Measurements from ENCODE around the gene POLR3GL. TPM values are rescaled to one million over a fixed set of nuclear protein-coding genes. Genes with fewer than 3 reads are reported as not detected.
"Not testable (repeated sequence)": the region's sequence is repeated elsewhere in the genome, so short reads cannot be mapped to it uniquely, and the experiment has no call there.

Gene POLR3GL, protein sequence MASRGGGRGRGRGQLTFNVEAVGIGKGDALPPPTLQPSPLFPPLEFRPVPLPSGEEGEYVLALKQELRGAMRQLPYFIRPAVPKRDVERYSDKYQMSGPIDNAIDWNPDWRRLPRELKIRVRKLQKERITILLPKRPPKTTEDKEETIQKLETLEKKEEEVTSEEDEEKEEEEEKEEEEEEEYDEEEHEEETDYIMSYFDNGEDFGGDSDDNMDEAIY
- total RNA-seq, result 14.2 TPM

- peak; percentile 82 for ATAC-seq
Observed at GRCh38 chr1:145964328-145965118, at the start of gene POLR3GL, which contains the start of gene ANKRD34A. POLR3GL (plus strand) TSS chr1:145964690; CDS start chr1:145974866, 10,176 bp downstream. ANKRD34A (minus strand) TSS chr1:145964575; CDS start chr1:145961759, 2,816 bp downstream.

GRCh38 chr1:145916745-145917144 is 47.7 kb upstream of the POLR3GL start:
- no peak for ATAC-seq
- no peak for DNase-seq (ENCODE audit: low spot score)

More at GRCh38 chr1:145964328-145965118, at the start of gene POLR3GL, which contains the start of gene ANKRD34A:
- peak; percentile 97 for DNase-seq (ENCODE audit: low spot score)

GRCh38 chr1:145917595-145917994 is 46.9 kb upstream of the POLR3GL start:
- DNase-seq (ENCODE audit: low spot score) (no peak), ATAC-seq (no peak)

DNA sequence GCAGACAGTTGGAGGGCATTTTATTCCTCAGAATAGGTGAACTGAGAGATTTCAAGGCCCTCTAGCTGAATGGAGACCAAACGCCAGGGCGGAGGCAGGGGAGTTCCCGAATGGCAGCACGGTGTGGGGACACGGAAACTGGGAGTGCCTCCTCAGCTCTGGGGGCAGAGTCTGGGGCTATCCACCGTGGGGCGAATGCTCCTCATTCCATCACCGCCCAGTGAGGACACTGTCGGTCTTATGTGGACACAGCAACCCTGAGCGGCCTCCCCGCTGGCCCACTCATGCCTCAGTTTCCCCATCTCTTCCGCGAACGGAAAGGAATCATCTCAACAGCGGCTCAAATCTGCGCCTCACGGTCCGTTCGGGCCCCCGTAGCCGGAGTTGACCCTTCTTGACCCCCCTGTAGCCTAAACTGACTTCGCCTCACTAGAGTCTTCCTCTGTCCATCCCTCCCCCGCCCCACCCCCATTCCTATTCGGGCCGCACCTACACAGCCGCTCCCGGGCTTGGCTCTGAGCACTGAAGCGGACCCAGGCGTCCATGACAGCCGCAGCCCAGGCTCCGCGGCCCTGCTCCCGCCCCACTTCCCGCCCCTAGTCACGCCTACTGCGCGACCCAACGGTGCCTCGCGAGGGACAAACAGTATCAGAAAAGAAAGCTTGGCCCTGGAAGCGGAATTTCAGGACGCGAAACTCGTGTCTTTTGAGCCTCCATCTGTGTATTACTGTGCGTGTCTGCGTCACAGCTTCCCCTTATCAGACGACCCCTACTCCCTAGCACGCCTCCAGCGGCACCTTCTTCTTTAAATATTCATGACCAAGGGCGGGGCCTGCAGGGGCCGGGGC is 46.1 kb upstream of the POLR3GL start, which contains the start of gene PEX11B:
Gene PEX11B (minus strand): TSS at position 574 of the 848 bp plus-strand sequence. CDS start 29 bp downstream, at position 545.
- peak; percentile 90 for DNase-seq (ENCODE audit: low spot score)
- ATAC-seq, result peak; percentile 90

GRCh38 chr1:145918992-145919939 is 45.2 kb upstream of the POLR3GL start:
- ATAC-seq, result peak; percentile 78
- DNase-seq (ENCODE audit: low spot score), result peak; percentile 87

DNA sequence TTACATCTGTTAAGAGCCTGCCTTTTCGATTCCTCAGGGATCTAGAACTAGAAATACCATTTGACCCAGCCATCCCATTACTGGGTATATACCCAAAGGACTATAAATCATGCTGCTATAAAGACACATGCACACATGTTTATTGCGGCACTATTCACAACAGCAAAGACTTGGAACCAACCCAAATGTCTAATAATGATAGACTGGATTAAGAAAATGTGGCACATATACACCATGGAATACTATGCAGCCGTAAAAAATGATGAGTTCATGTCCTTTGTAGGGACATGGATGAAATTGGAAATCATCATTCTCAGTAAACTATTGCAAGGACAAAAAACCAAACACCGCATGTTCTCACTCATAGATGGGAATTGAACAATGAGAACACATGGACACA is 44.2 kb upstream of the POLR3GL start:
- not testable (repeated sequence) for ATAC-seq; DNase-seq (ENCODE audit: low spot score)

GRCh38 chr1:145922266-145922665 is 42.2 kb upstream of the POLR3GL start:
- DNase-seq (ENCODE audit: low spot score) (no peak), ATAC-seq (no peak)

GRCh38 chr1:145926686-145927062 is 37.8 kb upstream of the POLR3GL start:
- DNase-seq (ENCODE audit: low spot score), result no peak
- peak; percentile 2 for ATAC-seq

DNA sequence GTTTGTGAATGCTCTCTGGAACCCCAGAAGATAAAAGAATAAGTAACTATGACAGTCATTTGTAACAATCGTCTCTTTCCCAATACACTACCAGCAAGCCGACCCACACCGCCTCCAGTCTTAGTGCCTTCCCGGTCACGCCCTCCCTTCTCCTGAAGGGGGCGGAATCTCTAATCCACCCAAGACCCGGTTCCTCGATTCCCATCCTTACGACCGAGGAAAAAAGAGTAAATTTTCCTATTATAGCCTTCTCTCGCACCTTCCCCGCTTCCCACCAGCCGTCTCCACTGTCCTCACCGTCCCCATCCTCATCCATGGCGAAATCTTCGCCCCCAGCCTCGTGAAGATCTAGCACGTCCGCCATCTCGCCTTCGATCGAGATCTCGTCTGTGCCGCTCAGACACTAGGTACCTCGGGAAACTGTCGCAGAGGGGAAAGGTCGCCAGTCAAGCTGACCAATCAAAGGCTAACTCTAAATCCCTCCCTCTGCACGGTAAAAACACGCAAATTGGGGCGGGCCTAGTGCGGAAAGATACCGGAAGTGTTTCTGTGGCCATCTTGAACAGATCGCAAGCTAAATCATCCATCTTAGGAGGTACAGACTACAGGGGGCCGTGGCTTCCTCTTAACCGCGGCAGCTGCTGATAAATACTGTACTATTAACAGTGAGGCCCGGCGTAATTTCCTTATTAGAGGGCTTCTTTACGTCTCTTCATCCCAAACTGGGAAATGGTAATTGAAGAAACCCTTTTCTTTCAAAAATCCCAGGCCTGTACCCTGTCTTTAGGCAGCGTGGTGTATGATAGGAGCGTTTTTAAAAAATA is 37.2 kb upstream of the POLR3GL start, which contains the start of gene RBM8A:
Gene RBM8A (minus strand): TSS at position 422 of the 824 bp plus-strand sequence. CDS start 58 bp downstream, at position 364.
- DNase-seq (ENCODE audit: low spot score) (peak; percentile 95), ATAC-seq (peak; percentile 98)

DNA sequence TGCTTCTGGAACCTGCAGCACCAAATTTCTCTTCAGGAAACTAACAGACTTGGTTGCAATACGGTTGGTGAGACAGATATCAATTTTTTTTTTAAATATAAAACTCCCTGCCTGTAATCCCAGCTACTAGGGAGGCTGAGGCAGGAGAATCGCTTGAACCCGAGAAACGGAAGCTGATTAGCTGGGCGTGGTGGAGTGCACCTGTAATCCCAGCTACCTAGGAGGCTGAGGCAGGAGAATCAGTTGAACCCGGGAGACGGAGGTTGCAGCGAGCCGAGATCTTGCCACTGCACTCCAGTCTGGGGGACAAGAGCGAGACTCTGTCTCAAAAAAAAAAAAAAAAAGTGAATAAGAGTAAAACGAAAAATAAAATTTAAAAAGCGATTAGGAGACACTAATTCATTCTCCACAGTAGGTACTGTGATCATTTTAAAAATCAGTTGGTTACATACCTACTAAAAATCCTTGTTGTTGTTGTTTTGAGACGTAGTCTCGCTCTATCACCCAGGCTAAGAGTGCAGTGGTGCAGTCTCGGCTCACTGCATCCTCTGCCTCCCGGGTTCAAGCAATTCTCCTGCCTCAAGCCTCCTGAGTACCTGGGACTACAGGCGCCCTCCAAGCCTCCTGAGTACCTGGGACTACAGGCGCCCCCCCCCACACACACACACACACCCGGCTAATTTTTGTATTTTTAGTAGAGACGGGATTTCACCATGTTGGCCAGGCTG is 36.4 kb upstream of the POLR3GL start:
- DNase-seq (ENCODE audit: low spot score) (no peak), ATAC-seq (no peak)

GRCh38 chr1:145932522-145933009 is 31.9 kb upstream of the POLR3GL start:
- ATAC-seq; DNase-seq (ENCODE audit: low spot score): not testable (repeated sequence)

DNA sequence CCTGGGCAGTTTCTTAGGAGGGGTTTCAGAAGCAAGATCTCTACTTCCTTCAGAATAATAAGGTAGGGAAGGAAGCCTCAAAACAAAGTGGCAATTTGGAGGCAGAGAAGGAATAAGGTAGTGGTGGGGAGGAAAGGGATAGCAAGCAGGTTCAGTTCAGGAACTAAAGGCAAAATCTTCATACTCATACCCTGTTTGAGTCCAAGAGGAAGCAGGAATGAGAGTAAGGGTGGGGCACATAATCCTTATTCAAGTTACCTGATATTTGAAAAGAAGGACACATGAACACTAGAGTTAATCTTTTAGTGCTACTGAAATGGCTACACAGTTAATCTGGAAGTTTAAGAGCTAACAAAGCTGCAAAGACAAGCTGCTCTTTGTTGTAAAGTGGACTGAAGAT is 28.8 kb upstream of the POLR3GL start:
- no peak for ATAC-seq
- no peak for DNase-seq (ENCODE audit: low spot score)

DNA sequence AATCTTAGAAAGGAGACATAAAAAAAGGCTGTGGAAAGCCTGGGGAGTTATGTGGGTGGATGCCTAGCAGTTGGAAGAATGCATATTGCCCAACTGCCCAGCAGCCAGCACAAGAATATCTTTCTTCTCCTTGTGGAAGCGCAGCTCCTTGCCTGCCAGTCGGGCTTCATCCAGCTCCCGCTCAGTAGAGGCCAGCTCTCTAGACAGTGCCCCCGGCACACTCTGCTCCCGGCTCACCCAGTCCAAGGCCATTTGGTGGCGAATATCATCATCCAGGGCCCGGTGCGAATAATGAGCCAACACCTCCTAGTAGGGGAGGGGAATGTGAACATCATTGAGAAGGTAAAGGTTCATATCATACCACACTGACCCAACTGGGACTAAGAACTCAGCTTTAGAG is 28.2 kb upstream of the POLR3GL start:
- ATAC-seq (no peak), DNase-seq (ENCODE audit: low spot score) (no peak)

DNA sequence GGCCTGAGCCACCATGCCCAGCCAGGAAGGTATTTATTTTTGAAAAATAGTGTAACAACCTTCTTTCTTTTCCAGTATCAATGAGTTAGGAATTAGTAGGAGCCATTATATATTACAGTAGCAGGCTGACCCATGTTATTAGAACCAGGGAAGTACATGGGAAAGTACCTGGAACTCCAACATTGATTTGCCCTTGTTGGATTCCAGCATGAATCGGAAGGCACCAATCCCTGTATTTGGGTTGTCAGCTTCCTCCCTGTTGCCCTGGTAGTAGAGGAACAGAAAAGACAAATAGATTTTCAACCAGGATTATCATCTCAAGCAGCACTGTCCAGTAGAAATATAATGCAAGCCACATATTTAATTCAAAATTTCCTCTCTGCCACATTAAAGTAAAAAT is 27.1 kb upstream of the POLR3GL start:
- no peak for ATAC-seq
- DNase-seq (ENCODE audit: low spot score), result no peak

DNA sequence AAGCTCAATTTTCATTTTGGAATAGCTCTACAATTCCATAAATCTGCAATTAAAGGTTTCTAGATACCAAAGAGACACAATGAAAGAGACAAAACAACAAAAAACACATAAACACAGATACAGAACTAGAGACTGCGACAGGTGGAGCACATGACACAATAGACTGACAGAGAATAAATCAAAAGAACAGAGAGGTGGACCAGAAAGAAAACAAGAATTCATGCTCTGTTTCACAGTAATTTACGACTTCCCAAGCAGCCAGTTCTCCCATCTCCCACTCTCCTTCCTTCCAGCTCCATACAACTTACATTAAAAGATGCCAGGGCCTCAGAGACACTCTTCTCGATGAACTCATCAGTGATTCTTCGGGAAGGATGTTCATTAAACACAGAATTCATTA is 22.1 kb upstream of the POLR3GL start:
- no peak for DNase-seq (ENCODE audit: low spot score)
- ATAC-seq, result no peak

- no peak for DNase-seq (ENCODE audit: low spot score)
- no peak for ATAC-seq
Observed at GRCh38 chr1:145942871-145943270, 21.6 kb upstream of the POLR3GL start.

GRCh38 chr1:145944532-145944931 is 20.0 kb upstream of the POLR3GL start:
- ATAC-seq (no peak), DNase-seq (ENCODE audit: low spot score) (no peak)

DNA sequence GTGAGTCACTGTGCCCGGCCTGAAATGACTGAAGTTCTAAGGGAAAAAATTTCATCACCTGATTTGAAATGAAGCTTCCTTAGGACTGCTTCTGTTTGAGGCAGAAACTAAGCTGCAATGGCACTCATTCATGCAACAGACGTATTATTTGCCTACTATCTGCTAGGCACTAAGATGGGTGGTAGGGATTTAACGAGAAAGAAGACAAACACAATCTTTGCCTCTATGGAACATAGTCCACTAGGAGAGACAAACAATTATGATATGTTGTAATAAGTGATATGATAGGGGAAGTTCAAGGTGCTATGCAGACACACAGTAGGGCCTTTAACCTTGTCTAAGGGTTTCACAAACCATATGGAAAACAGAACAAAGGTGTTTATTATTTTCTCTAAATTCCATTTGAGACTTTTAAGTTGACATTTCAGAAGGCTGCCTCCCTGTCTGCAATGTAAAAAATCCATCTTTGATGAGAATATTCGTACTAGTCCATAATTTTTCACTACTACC is 18.0 kb upstream of the POLR3GL start:
- ATAC-seq, result peak; percentile 72
- DNase-seq (ENCODE audit: low spot score), result no peak

Measured in left lobe of liver (tissue), 2 donors.